KBM-7 (cell line): ENCODE measurements around the gene DNAJB4.
"Not testable (repeated sequence)": the region's sequence is repeated elsewhere in the genome, so short reads cannot be mapped to it uniquely, and the experiment has no call there.

Experiments
- DNase-seq: peaks from one replicate; pipeline ENCODE4 v3.0.0-alpha.2; 2015
- in situ Hi-C: fragments of 300-500 bp; cut with MboI; formaldehyde crosslinking; loops from 2 replicates; pipeline ENCODE4 v1.14.3; 2020; ENCODE audit warnings: low sequenced_read_pairs, low pct_unique_long_range_greater_than_20kb, mixed read lengths

DNAJB4 gene

DNA sequence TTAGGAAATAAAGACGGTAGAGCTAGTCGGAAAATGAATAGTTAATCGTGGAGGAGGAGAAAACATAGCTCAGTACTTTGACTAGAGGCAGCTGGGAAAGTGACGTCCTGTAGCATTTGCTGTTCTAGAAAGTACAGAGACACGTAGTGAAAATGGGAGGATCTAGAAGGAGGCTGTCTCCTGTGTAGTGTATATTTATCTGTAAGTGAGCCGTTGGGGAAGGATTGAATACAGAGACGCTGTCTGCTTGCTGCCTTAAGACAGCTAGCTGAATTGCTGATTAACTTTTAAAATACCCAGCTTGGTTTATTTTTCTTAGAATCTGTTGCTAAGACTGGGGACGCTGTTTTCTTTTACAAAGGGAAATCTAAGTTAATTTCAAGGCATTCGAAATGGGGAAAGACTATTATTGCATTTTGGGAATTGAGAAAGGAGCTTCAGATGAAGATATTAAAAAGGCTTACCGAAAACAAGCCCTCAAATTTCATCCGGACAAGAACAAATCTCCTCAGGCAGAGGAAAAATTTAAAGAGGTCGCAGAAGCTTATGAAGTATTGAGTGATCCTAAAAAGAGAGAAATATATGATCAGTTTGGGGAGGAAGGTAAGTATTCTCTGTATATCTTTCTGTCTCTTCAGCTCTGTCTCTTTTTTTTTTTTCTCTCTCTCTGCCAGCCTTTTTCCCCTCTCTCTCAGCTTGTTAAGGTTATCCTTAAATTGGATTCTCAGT is at the start of gene DNAJB4:
TSS of gene DNAJB4 (plus strand) at position 221 of the 729 bp plus-strand sequence. CDS start at position 393, 172 bp downstream.
- in situ Hi-C loops: no loop called here
- peak; percentile 95 for DNase-seq

DNA sequence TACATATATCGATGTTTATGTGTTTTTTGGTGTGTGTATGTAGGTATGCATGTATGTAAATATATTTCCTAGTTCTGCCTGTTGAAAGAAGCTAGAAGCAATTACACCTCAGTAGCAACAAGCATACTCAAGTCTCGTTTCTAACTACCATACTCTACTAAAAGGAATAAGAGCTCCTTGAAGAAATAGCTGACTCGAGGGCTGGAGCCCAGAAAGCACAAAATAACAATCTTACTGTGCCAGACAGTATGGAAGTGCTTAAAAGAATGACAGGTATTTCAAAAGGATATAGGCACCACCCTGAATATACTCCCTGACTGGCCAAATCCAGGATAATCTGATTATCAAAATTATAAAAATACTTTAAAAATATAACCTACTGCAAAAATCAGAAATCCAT is 49.0 kb upstream of the DNAJB4 start:
- in situ Hi-C loops: no loop called here
- DNase-seq: no peak

DNA sequence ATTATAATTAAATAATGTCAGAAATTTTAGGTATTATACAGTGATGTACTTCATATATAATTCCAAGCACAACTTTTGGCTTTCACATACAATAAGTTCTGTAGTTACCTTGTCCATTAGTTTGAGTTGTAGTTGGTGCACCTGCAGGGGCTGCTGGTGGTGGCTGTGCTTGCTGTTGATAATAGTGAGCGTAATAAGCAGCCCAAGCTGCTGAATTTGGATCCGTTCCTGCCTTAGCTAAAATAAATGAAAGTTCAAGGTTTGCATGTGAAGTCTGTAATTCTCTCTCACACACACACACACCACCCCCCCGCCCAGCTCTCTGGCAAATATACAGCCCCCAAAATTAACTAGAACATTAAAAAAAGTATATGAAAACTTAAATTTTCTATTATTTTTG is 48.3 kb upstream of the DNAJB4 start:
- in situ Hi-C loops: no loop called here
- DNase-seq: no peak

DNA sequence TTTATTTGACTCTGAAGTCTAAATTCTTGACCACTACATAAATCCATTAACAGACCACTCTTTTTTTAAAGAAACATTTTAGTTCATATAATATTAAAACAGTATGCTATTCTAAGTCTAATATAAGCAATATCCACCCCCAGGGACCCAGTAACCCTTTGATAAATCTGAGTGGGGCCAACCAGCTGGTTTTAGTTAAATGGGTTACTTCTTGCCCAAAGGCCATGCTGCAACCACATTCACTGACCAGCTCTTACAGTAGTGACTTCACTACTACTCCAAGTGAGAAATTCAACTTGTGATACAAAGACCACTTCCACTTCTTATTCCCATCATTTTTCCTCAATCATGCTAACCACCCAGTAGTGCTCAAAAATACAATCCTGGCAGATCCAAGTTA is 46.3 kb upstream of the DNAJB4 start:
- in situ Hi-C loops: no loop called here
- no peak for DNase-seq

DNA sequence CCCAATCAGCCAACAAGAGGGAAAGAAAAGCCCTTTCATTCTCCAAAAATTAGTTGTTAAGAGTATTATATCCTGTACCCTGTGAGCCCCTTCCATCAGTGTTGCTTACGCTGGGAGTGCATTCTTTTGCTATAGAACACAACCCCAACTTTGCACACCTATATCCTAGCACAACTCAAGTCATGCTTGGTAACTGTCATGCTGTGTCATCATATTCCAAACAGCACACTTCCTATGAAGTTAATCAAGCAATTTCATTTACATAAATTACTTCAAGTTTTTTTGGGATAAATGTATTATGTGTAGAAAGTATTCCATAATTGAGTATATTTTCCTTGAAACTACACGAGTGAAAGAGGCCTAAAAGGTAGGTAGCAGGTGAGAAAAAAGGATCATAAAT is 45.9 kb upstream of the DNAJB4 start:
- DNase-seq: no peak
- in situ Hi-C loops: no loop called here

DNA sequence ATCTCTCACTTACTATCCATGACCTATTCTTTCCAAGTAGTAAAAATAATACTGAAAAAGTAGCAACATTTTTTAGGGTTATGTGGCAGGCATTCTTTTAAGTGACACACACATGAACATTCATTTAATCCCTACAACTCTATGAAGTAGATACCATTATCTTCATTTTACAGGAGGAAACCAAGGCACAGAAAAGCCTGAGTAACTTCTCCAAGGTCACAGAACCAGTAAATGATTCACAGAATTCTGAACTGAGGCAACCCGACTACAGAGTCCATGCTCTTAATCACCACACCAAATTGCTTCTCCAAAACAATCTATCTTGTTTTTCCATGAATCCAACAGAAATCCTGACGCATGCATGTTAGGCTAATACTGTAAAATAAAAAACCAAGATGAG is 43.3 kb upstream of the DNAJB4 start:
- in situ Hi-C loops: no loop called here
- DNase-seq: no peak

DNA sequence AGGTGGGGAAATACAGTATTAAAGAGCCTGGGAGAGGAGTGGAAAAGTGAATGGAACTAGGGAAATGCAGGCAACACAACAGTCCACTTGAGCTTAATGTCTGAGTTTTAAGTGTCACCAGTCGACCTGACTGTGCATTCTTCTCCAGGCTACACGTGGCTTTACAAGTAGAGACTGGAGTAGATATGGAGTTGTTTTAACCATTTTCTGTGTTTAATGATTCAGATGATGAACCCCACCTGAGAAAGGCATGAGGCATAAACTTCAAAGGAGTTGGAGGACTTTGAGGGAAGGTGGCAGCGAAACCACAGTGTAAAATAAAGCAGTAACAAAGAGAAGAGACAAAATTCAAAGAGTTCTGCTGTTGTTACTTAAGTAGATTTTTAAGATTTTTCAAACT is 38.4 kb upstream of the DNAJB4 start:
- in situ Hi-C loops: no loop called here
- no peak for DNase-seq

DNA sequence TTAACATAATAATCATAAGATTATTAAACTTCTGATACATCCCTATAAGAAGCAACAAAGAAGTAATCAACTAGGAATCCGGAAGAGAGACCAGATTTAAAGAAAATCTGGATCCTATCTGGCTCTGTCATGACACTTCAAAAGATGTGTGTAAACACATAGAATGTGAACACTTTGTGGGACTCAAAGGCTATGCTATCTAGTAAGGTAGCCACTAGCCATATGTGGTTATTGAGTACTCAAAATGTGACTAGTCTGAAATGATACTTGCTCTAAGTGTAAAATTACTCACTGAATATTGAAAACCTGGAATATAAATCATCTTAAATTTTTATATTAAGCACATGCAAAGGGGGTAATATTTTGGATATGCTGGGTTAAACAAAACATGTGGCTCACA is 34.5 kb upstream of the DNAJB4 start:
- in situ Hi-C loops: no loop called here
- DNase-seq: no peak

DNA sequence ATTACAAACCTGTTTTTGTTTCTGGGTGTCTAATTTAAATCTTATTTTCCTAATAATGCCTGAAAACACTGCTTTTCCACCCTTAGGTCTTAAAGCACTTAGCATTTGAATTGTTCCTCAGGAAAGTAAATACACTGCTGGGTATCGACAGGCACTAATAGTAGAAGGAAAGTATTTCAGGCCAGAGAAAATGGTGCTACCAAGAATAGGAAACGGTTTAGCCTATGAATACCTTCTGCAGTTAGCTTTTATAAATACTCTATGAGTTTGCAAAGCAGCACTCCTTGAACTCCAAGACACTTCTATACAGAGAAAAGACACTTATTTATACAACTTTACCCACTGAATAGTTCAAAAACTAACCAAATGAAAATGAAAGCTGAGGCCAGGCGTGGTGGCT is 32.7 kb upstream of the DNAJB4 start:
- in situ Hi-C loops: no loop called here
- DNase-seq: no peak

DNA sequence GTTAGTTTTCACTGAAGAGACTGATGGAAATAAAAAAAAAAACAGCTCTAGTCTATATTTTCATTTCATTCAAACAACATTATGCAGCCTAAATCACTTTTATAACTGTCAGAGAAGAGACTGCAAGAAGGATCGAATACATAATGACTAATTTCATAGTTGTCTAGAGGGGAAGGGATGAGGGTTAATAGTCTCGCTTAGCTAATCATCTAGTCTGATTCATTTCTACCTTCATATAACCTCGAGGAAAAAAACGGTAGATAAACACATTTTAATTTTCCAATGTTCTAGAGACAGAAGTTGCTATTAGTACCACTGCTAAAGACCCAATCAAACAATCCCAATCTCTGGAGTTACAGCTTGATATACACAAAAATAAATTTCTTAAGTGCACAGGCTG is 29.4 kb upstream of the DNAJB4 start:
- in situ Hi-C loops: no loop called here
- no peak for DNase-seq

DNA sequence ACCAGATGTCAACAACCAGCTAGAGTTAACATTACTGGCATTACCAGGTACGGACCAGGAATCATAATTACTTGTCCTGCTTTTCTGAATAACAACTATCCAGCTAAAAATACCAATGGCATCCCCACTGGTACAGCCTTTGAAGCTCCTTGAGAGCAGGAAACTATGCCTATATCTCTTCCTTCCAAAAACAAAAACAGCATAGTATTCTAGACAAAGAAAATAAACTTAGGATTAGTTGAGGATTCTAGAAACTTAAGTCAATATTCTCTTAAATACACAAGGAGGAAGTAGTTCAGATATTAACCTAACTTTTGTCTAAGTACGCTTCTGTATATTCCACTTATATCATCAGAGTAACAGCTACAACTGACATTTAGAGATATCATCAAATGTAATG is 28.8 kb upstream of the DNAJB4 start:
- in situ Hi-C loops: no loop called here

DNA sequence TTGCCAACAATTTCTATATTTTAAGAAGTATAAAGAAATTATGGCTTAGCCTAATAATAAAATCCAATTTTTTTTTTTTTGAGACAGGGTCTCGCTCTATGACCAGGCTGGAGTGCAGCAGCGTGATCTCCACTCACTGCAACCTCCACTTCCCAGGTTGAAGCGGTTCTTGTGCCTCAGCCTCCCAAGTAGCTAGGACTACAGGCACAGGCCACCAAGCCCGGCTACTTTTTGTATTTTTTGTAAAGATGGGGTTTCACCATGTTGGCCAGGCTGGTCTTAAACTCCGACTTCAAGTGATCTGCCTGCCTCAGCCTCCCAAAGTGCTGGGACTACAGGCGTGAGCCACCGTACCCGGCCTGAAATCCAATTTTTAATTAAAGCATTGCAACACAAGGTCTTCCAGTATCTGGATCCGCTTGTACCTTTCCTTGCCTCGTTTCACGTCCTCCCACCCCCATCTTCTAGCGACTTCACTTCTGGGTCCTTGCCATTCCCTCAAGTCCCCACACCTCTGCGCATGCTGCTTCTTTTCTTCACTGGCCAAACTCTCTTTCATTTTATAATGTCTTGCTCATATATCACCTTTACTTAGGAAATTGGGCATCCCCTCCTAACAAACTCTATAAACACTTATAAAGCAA is 28.2 kb upstream of the DNAJB4 start:
- in situ Hi-C loops: no loop called here

More for the DNA sequence above, 28.8 kb upstream of the DNAJB4 start:
- DNase-seq: peak; percentile 19

DNA sequence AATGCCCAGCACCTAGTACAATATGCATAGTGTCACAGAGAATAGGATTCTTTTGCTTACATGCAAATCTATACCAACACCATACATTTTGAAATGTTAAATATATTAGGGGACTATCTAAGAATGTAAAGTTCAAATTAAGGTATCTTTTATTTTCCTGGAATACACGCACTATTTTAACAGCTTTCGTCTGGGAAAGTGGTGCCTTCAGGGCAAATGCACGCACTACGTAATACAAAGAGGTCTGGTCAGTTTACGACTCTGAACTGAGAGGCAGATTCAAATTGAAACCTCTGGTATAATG is 26.8 kb upstream of the DNAJB4 start:
- in situ Hi-C loops: no loop called here
- no peak for DNase-seq

More for the DNA sequence above, 28.2 kb upstream of the DNAJB4 start:
- DNase-seq: peak; percentile 27

DNA sequence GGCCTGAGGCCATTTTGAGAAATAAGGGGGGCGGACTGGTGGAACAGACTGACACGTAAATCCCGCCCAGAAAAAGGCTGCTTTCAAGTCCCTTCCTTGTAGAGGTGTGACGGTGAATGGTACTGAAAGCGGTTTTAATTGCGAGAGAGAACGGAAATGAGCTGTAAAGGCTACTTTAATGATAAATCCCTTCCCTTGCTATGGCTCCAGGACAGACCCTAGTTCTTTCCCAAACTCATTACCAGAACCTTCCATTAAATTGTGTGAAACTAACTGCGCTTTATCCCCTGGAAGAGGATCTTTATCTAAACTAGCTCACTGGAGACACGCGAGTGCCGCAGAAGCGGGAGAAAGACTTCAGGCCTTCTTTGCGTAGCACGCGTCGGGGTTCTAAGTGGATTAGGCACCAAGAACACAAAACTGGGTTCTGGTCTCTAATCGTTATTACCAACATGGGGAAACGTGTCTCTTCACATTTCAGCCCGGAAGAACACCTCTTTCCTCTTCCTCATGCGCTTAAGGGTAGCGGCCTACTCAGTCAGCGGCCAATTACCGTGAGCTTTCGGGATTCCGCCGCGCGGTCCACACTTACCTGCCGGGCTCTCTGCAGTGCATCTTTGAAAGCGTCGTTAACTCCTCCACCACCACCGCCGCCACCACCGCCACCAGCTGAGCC is 26.3 kb upstream of the DNAJB4 start:
- DNase-seq: peak; percentile 88
- in situ Hi-C loops: no loop called here

DNA sequence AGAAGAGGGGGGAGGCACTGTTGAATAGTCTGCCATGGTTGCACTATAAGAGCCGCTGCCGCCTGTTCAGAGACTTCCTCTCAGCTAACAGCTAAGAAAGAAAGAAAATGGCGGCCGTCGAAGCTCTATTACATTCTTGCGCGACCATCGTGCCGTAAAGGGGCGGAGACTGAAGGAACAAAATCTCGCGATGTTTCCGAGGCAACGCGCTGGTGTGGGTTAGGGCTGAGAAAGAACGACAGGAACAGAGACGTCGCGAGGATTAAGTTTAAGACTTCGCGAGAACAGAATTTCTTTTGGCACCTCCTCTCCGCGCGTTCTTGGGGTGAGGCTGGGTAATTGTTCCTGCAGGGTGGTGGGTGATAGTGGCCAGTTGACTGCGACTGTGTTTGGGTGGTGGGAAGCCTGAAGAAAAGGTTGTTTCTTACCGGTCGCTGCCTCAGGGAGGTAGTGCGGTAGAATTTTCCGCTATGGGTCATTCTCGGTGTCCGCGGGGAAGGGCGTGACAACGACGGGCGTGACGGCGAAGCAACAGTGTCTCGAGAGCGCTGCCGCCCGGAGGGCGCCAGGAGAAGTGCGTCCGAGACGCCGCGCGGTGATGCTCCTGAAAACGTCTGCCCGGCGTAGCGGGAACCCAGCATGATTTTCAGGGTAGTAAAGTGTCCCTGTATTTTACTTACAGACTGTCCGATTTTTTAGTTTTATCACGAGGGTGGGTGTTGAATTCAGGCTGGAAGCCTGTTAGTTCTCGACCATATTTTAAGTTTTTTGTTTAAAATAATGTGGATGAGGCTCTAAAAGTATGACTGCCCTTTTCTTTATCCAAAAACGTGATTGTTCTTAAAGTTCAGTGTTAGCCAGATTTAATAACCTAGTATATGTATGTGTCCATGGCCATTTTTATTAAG is 25.5 kb upstream of the DNAJB4 start, which contains the start of gene FUBP1:
TSS of gene FUBP1 (minus strand) at position 104 of the 908 bp plus-strand sequence. CDS start at position 36, 68 bp downstream.
- peak; percentile 99 for DNase-seq
- in situ Hi-C loops: no loop called here

DNA sequence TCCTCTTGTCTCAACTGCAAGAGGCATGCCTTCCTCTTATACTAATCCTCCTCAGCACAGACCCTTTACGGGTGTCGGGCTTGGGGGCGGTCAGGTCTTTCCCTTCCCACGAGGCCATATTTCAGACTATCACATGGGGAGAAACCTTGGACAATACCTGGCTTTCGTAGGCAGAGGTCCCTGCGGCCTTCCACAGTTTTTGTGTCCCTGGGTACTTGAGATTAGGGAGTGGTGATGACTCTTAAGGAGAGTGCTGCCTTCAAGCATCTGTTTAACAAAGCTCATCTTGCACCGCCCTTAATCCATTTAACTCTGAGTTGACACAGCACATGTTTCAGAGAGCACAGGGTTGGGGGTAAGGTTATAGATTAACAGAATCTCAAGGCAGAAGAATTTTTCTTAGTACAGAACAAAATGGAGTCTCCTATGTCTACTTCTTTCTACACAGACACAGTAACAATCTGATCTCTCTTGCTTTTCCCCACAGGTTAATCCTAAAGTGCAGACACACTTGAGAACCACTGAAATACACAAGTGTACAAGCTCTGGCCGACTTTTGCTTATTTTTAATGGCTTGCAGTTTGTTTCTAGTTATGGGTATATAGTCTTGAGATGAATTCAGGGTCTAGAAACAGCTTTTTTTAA is 21.3 kb upstream of the DNAJB4 start:
- in situ Hi-C loops, DNase-seq: not testable (repeated sequence)

DNA sequence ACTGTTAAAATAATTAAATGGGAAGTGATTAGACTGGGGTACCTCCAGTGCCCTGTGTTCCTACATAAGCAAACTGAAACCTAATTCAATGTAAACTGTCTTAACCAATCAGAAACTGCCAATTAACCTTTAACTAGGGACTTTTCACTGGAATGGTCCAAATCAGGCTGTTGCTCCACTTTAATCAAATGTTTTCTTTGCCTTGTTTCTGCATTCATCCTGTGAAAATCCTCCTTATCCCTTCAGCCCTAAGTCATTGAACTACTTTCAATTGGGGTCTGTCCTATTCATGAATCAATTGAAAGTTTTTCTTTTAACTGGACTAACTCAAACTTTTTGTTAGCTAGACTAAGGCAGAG is 20.8 kb upstream of the DNAJB4 start:
- DNase-seq: no peak
- in situ Hi-C loops: no loop called here

DNA sequence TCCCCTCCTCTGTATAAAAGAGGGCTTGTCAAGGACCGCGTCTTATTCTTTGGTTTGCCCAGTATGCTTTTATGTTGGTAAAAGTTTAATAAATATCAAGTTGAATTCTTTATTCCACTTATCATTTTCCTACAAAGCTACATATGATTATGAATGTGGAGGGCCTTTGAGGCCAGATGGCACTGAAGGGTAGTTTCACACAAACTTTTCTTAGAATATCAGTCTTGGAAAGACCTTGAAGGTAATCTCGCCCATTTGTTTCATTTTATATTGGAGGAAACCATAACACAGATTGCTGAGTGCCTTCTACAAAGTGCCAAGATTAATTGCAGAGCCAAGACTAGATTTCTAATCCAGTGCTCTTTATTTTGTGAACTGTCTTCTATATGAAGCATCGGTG is 20.1 kb upstream of the DNAJB4 start:
- in situ Hi-C loops: no loop called here
- no peak for DNase-seq

DNA sequence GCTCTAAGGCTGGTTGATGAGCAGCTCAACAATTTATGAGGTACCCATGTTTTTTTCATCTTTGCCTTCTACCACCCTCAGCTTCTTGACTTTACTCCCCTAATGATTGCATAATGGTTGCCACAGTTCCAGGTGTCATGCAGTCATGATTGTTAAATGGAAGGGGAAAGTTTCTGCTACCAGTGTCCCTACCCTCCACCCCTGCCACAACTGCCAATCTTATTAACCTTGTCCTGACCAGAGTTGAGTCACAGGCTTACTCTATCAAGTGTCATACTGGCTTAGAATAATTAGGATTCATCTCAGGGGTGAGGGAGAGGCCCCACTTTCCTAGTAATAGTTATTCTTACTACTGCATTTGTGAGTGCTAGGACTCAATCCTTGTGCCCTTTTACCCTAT is 17.9 kb upstream of the DNAJB4 start:
- in situ Hi-C loops: no loop called here
- DNase-seq: no peak
